Measurements from ENCODE around the gene LRP1-AS. TPM values are rescaled to one million over a fixed set of nuclear protein-coding genes. Genes with fewer than 3 reads are reported as not detected.

LRP1-AS gene
- polyA plus RNA-seq, 3 donors = not detected

Other genes with a start within 250 kb of the LRP1-AS start
- under 1 TPM; 0.11 to 0.44 (median 0.22) TPM for gene SDR9C7, start 213.2 kb downstream of the LRP1-AS start, polyA plus RNA-seq (ENCODE audit: insufficient read length in 3 of 3)
- gene RDH16, start 190.0 kb downstream of the LRP1-AS start, polyA plus RNA-seq (ENCODE audit: insufficient read length in 3 of 3) = 1 to 10 TPM in 1 of 3 donors, under 1 TPM in 2; 0.65 to 1.3 (median 0.75) TPM
- 10 to 100 TPM; 10.3 to 13.2 (median 12.9) TPM for gene ZBTB39, start 141.1 kb downstream of the LRP1-AS start, polyA plus RNA-seq (ENCODE audit: insufficient read length in 3 of 3)
- gene TAC3, start 131.1 kb downstream of the LRP1-AS start, polyA plus RNA-seq (ENCODE audit: insufficient read length in 3 of 3) = 1 to 10 TPM in 1 of 3 donors, under 1 TPM in 2; 0.24 to 1.1 (median 0.47) TPM
- under 1 TPM; 0.11 to 0.47 (median 0.20) TPM for gene MYO1A, start 97.5 kb downstream of the LRP1-AS start, polyA plus RNA-seq (ENCODE audit: insufficient read length in 3 of 3)
- gene NEMP1, start 68.8 kb downstream of the LRP1-AS start, polyA plus RNA-seq (ENCODE audit: insufficient read length in 3 of 3) = 10 to 100 TPM; 23.6 to 26.3 (median 25.9) TPM
- 10 to 100 TPM; 43.3 to 53.9 (median 52.3) TPM for gene NAB2, start 58.5 kb downstream of the LRP1-AS start, polyA plus RNA-seq (ENCODE audit: insufficient read length in 3 of 3)
- 100 to 1,000 TPM in 1 of 3 donors, 10 to 100 TPM in 2; 95.5 to 138 (median 97.6) TPM for gene STAT6, start 36.3 kb downstream of the LRP1-AS start, polyA plus RNA-seq (ENCODE audit: insufficient read length in 3 of 3)
- 100 to 1,000 TPM in 1 of 3 donors, 10 to 100 TPM in 2; 60.9 to 106 (median 84.0) TPM for gene LRP1, start 19.1 kb downstream of the LRP1-AS start, polyA plus RNA-seq (ENCODE audit: insufficient read length in 3 of 3)
- 1 to 10 TPM; 3.0 to 5.6 (median 4.2) TPM for gene NXPH4, start 69.2 kb upstream of the LRP1-AS start, polyA plus RNA-seq (ENCODE audit: insufficient read length in 3 of 3)
- gene SHMT2, start 82.1 kb upstream of the LRP1-AS start, polyA plus RNA-seq (ENCODE audit: insufficient read length in 3 of 3) = 10 to 100 TPM; 69.1 to 86.6 (median 77.3) TPM
- gene STAC3, start 103.6 kb upstream of the LRP1-AS start, polyA plus RNA-seq (ENCODE audit: insufficient read length in 3 of 3) = 1 to 10 TPM; 5.2 to 8.0 (median 6.1) TPM

Measured in renal cortex interstitium (tissue), 3 donors.